ENCODE measurements around the gene PSMD7. TPM values are rescaled to one million over a fixed set of nuclear protein-coding genes. Genes with fewer than 3 reads are reported as not detected.

The PSMD7 gene
- total and polyA plus RNA-seq, 2 experiments from 2014 or later: 116 to 165 TPM

DNA sequence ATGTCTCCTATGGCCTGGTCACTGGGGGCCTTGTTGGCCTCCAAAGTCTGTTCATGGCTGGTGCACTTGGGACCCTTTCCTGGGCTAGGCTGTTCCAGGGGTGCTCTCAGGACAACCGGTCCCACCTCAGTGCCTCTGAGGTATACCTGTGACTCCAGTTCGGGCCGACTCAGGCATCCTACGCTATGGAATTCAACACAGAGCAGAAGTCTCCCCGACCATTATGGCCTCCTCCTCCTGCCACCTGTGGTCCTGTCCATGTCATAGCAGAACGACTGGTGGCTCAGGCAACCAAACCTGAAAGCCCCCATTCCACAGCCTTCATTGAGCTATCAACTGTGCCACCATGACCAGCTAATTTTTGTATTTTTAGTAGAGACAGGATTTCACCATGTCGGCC, 8.5 kb upstream of the PSMD7 start (continued):
- TF ChIP-seq, protein P1, sequence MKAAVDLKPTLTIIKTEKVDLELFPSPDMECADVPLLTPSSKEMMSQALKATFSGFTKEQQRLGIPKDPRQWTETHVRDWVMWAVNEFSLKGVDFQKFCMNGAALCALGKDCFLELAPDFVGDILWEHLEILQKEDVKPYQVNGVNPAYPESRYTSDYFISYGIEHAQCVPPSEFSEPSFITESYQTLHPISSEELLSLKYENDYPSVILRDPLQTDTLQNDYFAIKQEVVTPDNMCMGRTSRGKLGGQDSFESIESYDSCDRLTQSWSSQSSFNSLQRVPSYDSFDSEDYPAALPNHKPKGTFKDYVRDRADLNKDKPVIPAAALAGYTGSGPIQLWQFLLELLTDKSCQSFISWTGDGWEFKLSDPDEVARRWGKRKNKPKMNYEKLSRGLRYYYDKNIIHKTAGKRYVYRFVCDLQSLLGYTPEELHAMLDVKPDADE (IDR thresholded peaks at IDR 0.05): no peak
- TF ChIP-seq NANOG (IDR thresholded peaks at IDR 0.05; ENCODE audit: borderline replicate concordance) (no peak), ZNF114 (CRISPR knock-in tag; IDR thresholded peaks at IDR 0.05) (no peak)
- TF ChIP-seq, protein P2, sequence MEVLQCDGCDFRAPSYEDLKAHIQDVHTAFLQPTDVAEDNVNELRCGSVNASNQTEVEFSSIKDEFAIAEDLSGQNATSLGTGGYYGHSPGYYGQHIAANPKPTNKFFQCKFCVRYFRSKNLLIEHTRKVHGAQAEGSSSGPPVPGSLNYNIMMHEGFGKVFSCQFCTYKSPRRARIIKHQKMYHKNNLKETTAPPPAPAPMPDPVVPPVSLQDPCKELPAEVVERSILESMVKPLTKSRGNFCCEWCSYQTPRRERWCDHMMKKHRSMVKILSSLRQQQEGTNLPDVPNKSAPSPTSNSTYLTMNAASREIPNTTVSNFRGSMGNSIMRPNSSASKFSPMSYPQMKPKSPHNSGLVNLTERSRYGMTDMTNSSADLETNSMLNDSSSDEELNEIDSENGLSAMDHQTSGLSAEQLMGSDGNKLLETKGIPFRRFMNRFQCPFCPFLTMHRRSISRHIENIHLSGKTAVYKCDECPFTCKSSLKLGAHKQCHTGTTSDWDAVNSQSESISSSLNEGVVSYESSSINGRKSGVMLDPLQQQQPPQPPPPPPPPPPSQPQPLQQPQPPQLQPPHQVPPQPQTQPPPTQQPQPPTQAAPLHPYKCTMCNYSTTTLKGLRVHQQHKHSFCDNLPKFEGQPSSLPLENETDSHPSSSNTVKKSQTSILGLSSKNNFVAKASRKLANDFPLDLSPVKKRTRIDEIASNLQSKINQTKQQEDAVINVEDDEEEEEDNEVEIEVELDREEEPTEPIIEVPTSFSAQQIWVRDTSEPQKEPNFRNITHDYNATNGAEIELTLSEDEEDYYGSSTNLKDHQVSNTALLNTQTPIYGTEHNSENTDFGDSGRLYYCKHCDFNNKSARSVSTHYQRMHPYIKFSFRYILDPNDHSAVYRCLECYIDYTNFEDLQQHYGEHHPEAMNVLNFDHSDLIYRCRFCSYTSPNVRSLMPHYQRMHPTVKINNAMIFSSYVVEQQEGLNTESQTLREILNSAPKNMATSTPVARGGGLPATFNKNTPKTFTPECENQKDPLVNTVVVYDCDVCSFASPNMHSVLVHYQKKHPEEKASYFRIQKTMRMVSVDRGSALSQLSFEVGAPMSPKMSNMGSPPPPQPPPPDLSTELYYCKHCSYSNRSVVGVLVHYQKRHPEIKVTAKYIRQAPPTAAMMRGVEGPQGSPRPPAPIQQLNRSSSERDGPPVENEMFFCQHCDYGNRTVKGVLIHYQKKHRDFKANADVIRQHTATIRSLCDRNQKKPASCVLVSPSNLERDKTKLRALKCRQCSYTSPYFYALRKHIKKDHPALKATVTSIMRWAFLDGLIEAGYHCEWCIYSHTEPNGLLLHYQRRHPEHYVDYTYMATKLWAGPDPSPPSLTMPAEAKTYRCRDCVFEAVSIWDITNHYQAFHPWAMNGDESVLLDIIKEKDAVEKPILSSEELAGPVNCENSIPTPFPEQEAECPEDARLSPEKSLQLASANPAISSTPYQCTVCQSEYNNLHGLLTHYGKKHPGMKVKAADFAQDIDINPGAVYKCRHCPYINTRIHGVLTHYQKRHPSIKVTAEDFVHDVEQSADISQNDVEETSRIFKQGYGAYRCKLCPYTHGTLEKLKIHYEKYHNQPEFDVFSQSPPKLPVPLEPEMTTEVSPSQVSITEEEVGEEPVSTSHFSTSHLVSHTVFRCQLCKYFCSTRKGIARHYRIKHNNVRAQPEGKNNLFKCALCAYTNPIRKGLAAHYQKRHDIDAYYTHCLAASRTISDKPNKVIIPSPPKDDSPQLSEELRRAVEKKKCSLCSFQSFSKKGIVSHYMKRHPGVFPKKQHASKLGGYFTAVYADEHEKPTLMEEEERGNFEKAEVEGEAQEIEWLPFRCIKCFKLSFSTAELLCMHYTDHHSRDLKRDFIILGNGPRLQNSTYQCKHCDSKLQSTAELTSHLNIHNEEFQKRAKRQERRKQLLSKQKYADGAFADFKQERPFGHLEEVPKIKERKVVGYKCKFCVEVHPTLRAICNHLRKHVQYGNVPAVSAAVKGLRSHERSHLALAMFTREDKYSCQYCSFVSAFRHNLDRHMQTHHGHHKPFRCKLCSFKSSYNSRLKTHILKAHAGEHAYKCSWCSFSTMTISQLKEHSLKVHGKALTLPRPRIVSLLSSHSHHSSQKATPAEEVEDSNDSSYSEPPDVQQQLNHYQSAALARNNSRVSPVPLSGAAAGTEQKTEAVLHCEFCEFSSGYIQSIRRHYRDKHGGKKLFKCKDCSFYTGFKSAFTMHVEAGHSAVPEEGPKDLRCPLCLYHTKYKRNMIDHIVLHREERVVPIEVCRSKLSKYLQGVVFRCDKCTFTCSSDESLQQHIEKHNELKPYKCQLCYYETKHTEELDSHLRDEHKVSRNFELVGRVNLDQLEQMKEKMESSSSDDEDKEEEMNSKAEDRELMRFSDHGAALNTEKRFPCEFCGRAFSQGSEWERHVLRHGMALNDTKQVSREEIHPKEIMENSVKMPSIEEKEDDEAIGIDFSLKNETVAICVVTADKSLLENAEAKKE (CRISPR knock-in tag; IDR thresholded peaks at IDR 0.05): no peak

DNA sequence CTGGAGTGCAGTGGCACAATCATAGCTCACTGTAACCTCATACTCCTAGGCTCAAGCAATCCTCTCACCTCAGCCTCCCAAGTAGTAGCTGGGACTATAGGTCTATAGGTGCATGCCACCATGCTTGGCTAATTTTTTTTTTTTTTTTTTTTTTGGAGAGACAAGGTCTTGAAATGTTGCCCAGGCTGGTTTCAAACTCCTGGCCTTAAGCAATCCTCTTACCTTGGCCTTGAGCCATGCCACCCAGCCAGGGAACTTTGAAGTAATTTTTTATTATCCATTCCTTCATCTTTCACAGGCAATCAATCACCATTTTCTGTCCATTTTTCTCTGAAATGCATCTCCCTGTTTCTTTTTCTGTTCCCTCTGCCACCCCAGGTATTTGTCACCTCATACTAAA, 6.3 kb upstream of the PSMD7 start:
- no peaks in the 10 kb centered on the region for H3K79me2 ChIP-seq (replicated peaks; ENCODE audit: insufficient read depth)
- H3K4me1 ChIP-seq (ENCODE audit: insufficient read depth): no peaks in the 10 kb centered on the region
- peaks cover 12% of the 10 kb centered on the region for H3K9me3 Mint-ChIP-seq
- DNase-seq (ENCODE audit: low spot score): no peak
- no peak overlapping the region for H3K4me2 ChIP-seq
- no peak overlapping the region for H2AFZ ChIP-seq
- H4K20me1 ChIP-seq (replicated peaks; ENCODE audit: insufficient read depth): no peaks in the 10 kb centered on the region; the same call in 1 of the 2 replicates
- H3K36me3 Mint-ChIP-seq (ENCODE audit: low read depth): peaks cover 5% of the 10 kb centered on the region
- H3K9me2 ChIP-seq (ENCODE audit: insufficient read depth): no peaks in the 10 kb centered on the region
- no peak overlapping the region for H3K27ac ChIP-seq (ENCODE audit: low read depth)
- no peaks in the 10 kb centered on the region for H3F3A ChIP-seq (replicated peaks; ENCODE audit: low read depth)
- H3K27me3 ChIP-seq (ENCODE audit: insufficient read depth): no peaks in the 10 kb centered on the region
- H3K4me3 Mint-ChIP-seq: no peak overlapping the region
- no peak overlapping the region for H3K4me3 ChIP-seq
- H3K4me1 Mint-ChIP-seq: no peaks in the 10 kb centered on the region
- no peak overlapping the region for H3K27ac Mint-ChIP-seq
- ATAC-seq: no peak
- no peaks in the 10 kb centered on the region for H3K36me3 ChIP-seq (ENCODE audit: insufficient read depth)
- no peaks in the 10 kb centered on the region for H3K27me3 Mint-ChIP-seq (ENCODE audit: insufficient read depth, low read depth, poor library complexity)
- TF ChIP-seq, protein P3, sequence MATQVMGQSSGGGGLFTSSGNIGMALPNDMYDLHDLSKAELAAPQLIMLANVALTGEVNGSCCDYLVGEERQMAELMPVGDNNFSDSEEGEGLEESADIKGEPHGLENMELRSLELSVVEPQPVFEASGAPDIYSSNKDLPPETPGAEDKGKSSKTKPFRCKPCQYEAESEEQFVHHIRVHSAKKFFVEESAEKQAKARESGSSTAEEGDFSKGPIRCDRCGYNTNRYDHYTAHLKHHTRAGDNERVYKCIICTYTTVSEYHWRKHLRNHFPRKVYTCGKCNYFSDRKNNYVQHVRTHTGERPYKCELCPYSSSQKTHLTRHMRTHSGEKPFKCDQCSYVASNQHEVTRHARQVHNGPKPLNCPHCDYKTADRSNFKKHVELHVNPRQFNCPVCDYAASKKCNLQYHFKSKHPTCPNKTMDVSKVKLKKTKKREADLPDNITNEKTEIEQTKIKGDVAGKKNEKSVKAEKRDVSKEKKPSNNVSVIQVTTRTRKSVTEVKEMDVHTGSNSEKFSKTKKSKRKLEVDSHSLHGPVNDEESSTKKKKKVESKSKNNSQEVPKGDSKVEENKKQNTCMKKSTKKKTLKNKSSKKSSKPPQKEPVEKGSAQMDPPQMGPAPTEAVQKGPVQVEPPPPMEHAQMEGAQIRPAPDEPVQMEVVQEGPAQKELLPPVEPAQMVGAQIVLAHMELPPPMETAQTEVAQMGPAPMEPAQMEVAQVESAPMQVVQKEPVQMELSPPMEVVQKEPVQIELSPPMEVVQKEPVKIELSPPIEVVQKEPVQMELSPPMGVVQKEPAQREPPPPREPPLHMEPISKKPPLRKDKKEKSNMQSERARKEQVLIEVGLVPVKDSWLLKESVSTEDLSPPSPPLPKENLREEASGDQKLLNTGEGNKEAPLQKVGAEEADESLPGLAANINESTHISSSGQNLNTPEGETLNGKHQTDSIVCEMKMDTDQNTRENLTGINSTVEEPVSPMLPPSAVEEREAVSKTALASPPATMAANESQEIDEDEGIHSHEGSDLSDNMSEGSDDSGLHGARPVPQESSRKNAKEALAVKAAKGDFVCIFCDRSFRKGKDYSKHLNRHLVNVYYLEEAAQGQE (IDR thresholded peaks at IDR 0.05; ENCODE audit: unreplicated experiment): no peak
- TF ChIP-seq NANOG (IDR thresholded peaks at IDR 0.05; ENCODE audit: borderline replicate concordance) (no peak), EZH2 (IDR thresholded peaks at IDR 0.05; ENCODE audit: low read depth, unreplicated experiment) (no peak), STAT1 (IDR thresholded peaks at IDR 0.05; ENCODE audit: unreplicated experiment) (no peak), ZNF331 (CRISPR knock-in tag; IDR thresholded peaks at IDR 0.05; ENCODE audit: low read depth) (no peak), POLR2AphosphoS5 (IDR thresholded peaks at IDR 0.05; ENCODE audit: low read depth) (no peak), ZNF114 (CRISPR knock-in tag; IDR thresholded peaks at IDR 0.05) (no peak), JUNB (IDR thresholded peaks at IDR 0.05; ENCODE audit: unreplicated experiment) (no peak), EZH2phosphoT487 (IDR thresholded peaks at IDR 0.05; ENCODE audit: unreplicated experiment) (no peak)
- TF ChIP-seq, protein P4, sequence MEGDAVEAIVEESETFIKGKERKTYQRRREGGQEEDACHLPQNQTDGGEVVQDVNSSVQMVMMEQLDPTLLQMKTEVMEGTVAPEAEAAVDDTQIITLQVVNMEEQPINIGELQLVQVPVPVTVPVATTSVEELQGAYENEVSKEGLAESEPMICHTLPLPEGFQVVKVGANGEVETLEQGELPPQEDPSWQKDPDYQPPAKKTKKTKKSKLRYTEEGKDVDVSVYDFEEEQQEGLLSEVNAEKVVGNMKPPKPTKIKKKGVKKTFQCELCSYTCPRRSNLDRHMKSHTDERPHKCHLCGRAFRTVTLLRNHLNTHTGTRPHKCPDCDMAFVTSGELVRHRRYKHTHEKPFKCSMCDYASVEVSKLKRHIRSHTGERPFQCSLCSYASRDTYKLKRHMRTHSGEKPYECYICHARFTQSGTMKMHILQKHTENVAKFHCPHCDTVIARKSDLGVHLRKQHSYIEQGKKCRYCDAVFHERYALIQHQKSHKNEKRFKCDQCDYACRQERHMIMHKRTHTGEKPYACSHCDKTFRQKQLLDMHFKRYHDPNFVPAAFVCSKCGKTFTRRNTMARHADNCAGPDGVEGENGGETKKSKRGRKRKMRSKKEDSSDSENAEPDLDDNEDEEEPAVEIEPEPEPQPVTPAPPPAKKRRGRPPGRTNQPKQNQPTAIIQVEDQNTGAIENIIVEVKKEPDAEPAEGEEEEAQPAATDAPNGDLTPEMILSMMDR (conservative IDR thresholded peaks at IDR 0.05; ENCODE audit: low read depth in 2 of 2): no peak
- TF ChIP-seq, protein P1 (IDR thresholded peaks at IDR 0.05): no peak

Data from GM23338 (cell line).